ENCODE measurements around the gene SERINC3. TPM values are rescaled to one million over a fixed set of nuclear protein-coding genes. Genes with fewer than 3 reads are reported as not detected.

SERINC3 gene
- polyA plus RNA-seq, 1 of the 3 experiments (the other 2 are of a cell fraction), result 105 TPM

GRCh38 chr20:44450903-44451450 is 70.9 kb downstream of the SERINC3 start:
- WGBS (ENCODE audit: low lambda C conversion rate), result 48% methylated on average over 3 of the region's 7 CpGs
- no peak overlapping the region for H3K9ac ChIP-seq
- TF ChIP-seq NRF1 (IDR thresholded peaks at IDR 0.05; ENCODE audit: low read depth, low read length), result no peak
- TF ChIP-seq EP300 (IDR thresholded peaks at IDR 0.05; ENCODE audit: borderline replicate concordance in 1 of 2, low read depth in 1 of 2, low read length in 1 of 2), result no peak
- TF ChIP-seq TCF12 (IDR thresholded peaks at IDR 0.05), result no peak
- TF ChIP-seq FOXJ3 (CRISPR knock-in tag; IDR thresholded peaks at IDR 0.05), result no peak
- no peak for TF ChIP-seq IRF3 (IDR thresholded peaks at IDR 0.05; ENCODE audit: low read depth, low read length)
- TF ChIP-seq ELF1 (IDR thresholded peaks at IDR 0.05), result no peak
- TF ChIP-seq MAX (IDR thresholded peaks at IDR 0.05; ENCODE audit: low read depth), result no peak
- no peak for TF ChIP-seq MEF2A (IDR thresholded peaks at IDR 0.05; ENCODE audit: borderline replicate concordance, low read depth)
- TF ChIP-seq TAF1 (IDR thresholded peaks at IDR 0.05; ENCODE audit: borderline replicate concordance, low read depth, low read length), result no peak
- TF ChIP-seq GATA2 (CRISPR knock-in tag; IDR thresholded peaks at IDR 0.05), result no peak
- no peak for TF ChIP-seq SIN3A (IDR thresholded peaks at IDR 0.05; ENCODE audit: borderline replicate concordance, low read depth, low read length)
- TF ChIP-seq FOSL2 (IDR thresholded peaks at IDR 0.05; ENCODE audit: borderline replicate concordance, low read depth), result no peak
- no peaks in the 10 kb centered on the region for H3K27me3 ChIP-seq (ENCODE audit: insufficient read depth)
- POLR2A ChIA-PET, result no interaction called here
- H2AFZ ChIP-seq (ENCODE audit: low read depth), result no peak overlapping the region
- H3K4me2 ChIP-seq, result no peak overlapping the region
- no peaks in the 10 kb centered on the region for H3K4me1 ChIP-seq (ENCODE audit: control insufficient read depth in 1 of 2, insufficient read depth in 2 of 2, low read depth in 1 of 2, low read length in 1 of 2)
- H3F3A ChIP-seq (replicated peaks; ENCODE audit: insufficient read depth), result no peaks in the 10 kb centered on the region
- H3K36me3 ChIP-seq (replicated peaks in 1 of 2; ENCODE audit: control insufficient read depth in 1 of 2, insufficient read depth in 2 of 2, low read length in 1 of 2), result no peaks in the 10 kb centered on the region
- no peaks in the 10 kb centered on the region for H3K79me2 ChIP-seq (ENCODE audit: insufficient read depth)
- CTCF ChIA-PET, result interaction anchor here (2.1 kb wide), 1 partner anchor 66 kb away, joined by 6 read pairs; no protein-coding TSS in a partner anchor
- no peak overlapping the region for H3K27ac ChIP-seq (ENCODE audit: low read depth in 2 of 2, low read length in 1 of 2)
- DNase-seq, result no peak
- no peaks in the 10 kb centered on the region for H4K20me1 ChIP-seq (ENCODE audit: insufficient read depth)
- H3K9me2 ChIP-seq, result no peaks in the 10 kb centered on the region
- H3K4me3 ChIP-seq (ENCODE audit: low read depth in 2 of 2, low read length in 1 of 2), result no peak overlapping the region
- H3K9me3 ChIP-seq, result no peaks in the 10 kb centered on the region

- no peak for DNase-seq
- TF ChIP-seq GABPA (IDR thresholded peaks at IDR 0.05; ENCODE audit: low read depth) (no peak), SIN3A (IDR thresholded peaks at IDR 0.05; ENCODE audit: borderline replicate concordance, low read depth, low read length) (no peak), RXRA (IDR thresholded peaks at IDR 0.05; ENCODE audit: borderline replicate concordance, low read depth) (no peak), ELF1 (IDR thresholded peaks at IDR 0.05) (no peak), PBX3 (IDR thresholded peaks at IDR 0.05) (no peak), POLR2AphosphoS5 (IDR thresholded peaks at IDR 0.05; ENCODE audit: low read depth, low read length) (no peak), IRF3 (IDR thresholded peaks at IDR 0.05; ENCODE audit: low read depth, low read length) (no peak), JUND (IDR thresholded peaks at IDR 0.05) (no peak), EP300 (IDR thresholded peaks at IDR 0.05; ENCODE audit: borderline replicate concordance in 1 of 2, low read depth in 1 of 2, low read length in 1 of 2) (no peak), FOXJ3 (CRISPR knock-in tag; IDR thresholded peaks at IDR 0.05) (no peak), TCF12 (IDR thresholded peaks at IDR 0.05) (no peak), SMC3 (IDR thresholded peaks at IDR 0.05; ENCODE audit: low read depth, low read length) (no peak), USF1 (IDR thresholded peaks at IDR 0.05; ENCODE audit: borderline replicate concordance, low read depth) (no peak), MAX (IDR thresholded peaks at IDR 0.05; ENCODE audit: low read depth) (no peak), GATA2 (CRISPR knock-in tag; IDR thresholded peaks at IDR 0.05) (no peak), EZH2phosphoT487 (IDR thresholded peaks at IDR 0.05; ENCODE audit: borderline replicate concordance, low read depth) (no peak)
- no peaks in the 10 kb centered on the region for H3K36me3 ChIP-seq (replicated peaks in 1 of 2; ENCODE audit: control insufficient read depth in 1 of 2, insufficient read depth in 2 of 2, low read length in 1 of 2)
- ChIA-PET POLR2A (no interaction called here), CTCF (interaction anchor here (0.9 to 2.1 kb wide), 5 partner anchors 10 to 334 kb away, joined by 3 to 6 read pairs (median 5); no protein-coding TSS in a partner anchor)
- H3F3A ChIP-seq (replicated peaks; ENCODE audit: insufficient read depth), result no peaks in the 10 kb centered on the region
- 27% methylated on average over 2 of the region's 3 CpGs for WGBS (ENCODE audit: low lambda C conversion rate)
- no peak overlapping the region for H2AFZ ChIP-seq (ENCODE audit: low read depth)
- H3K4me1 ChIP-seq (ENCODE audit: control insufficient read depth in 1 of 2, insufficient read depth in 2 of 2, low read depth in 1 of 2, low read length in 1 of 2), result no peaks in the 10 kb centered on the region
- no peaks in the 10 kb centered on the region for H4K20me1 ChIP-seq (ENCODE audit: insufficient read depth)
- no peak overlapping the region for H3K4me3 ChIP-seq (ENCODE audit: low read depth in 2 of 2, low read length in 1 of 2)
- no peaks in the 10 kb centered on the region for H3K27me3 ChIP-seq (ENCODE audit: insufficient read depth)
- H3K9me3 ChIP-seq, result no peaks in the 10 kb centered on the region
- H3K9ac ChIP-seq, result no peak overlapping the region
- H3K4me2 ChIP-seq, result no peak overlapping the region
- no peaks in the 10 kb centered on the region for H3K9me2 ChIP-seq
- no peak overlapping the region for H3K27ac ChIP-seq (ENCODE audit: low read depth in 2 of 2, low read length in 1 of 2)
- no peaks in the 10 kb centered on the region for H3K79me2 ChIP-seq (ENCODE audit: insufficient read depth)
Observed at GRCh38 chr20:44450281-44450889, 71.5 kb downstream of the SERINC3 start.

Measured in SK-N-SH (cell line).